GM12874 (cell line): Measurements from ENCODE around the gene USP11.

Source experiments
- CTCF ChIP-seq: IDR thresholded peaks from 2 replicates; pipeline ENCODE4 v1.5.1; 2011; ENCODE audit warnings: low read depth, mild to moderate bottlenecking, control low read depth, low read length, moderate library complexity; ENCODE audit not compliant: insufficient read depth

The USP11 gene

DNA sequence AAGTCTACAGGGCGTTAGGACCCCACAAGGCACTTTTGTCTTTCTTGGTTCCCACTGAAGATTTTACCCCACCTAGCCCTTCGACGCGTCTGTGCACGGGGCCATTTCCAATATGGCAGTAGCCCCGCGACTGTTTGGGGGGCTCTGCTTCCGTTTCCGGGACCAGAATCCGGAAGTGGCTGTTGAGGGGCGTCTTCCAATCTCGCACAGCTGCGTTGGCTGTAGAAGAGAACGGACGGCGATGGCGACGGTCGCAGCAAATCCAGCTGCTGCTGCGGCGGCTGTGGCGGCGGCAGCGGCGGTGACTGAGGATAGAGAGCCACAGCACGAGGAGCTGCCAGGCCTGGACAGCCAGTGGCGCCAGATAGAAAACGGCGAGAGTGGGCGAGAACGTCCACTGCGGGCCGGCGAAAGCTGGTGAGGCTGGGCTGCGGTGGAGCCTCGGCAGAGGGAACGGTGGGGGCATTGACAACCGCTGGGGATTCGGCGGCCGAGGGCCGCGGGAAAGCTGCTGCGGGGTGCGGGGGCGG, at the start of gene USP11:
USP11 (plus strand) TSS at position 207 of the 530 bp plus-strand sequence; CDS start at position 242, 35 bp downstream.
- TF ChIP-seq CTCF: no peak

DNA sequence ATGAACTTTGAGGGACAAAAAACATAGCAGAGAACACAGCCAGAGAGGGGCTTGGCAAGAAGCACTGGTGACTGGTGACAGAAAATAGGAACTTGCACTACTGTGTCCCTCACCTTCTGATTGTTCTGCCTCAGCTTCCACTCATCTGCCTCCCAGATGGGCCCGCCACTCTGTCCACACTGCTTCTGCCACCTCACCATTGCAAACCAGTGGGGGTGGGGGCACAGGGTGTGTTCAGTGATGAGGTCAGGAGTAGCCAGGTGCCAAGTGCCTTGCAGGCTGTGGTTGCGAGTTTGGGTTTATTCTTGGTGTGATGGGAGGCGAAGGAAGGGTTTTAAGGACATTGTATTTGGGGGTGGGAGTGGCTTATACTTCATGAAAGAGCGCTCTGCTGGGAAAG, 48.3 kb upstream of the USP11 start:
- no peak for TF ChIP-seq CTCF

GRCh38 chrX:47185241-47185640, 47.6 kb upstream of the USP11 start:
- no peak for TF ChIP-seq CTCF

- TF ChIP-seq CTCF: no peak
These were observed 46.6 kb upstream of the USP11 start for GRCh38 chrX:47186096-47186740.

DNA sequence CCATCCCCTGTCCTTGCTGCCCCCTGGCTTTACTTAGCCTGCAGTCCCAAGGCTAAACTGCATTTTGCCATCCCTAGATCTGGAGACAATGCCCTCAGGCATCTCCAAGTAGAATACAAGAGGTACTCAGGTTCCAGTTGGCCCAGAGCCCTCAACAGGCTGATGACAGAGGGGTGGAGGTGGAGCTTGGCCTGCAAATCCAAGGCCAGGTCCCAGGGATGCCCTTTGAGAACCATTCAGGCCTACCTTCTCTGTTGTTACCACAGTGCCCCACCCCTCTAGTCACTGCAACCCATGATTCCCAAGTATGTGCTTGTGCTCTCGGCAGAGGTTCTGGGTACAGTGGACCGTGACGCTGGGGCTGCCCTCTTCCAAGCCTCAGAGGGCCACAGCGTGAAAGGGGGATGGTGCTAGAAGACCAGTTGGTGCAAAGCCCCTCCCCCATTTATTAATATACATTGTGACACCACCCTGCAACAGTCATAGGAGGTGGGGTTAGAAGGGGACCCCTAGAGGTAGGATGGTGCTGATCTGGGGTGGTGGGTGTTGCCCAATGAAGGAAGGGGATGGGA, 45.6 kb upstream of the USP11 start:
- TF ChIP-seq CTCF: no peak

GRCh38 chrX:47189906-47190305, 42.9 kb upstream of the USP11 start:
- TF ChIP-seq CTCF: no peak

DNA sequence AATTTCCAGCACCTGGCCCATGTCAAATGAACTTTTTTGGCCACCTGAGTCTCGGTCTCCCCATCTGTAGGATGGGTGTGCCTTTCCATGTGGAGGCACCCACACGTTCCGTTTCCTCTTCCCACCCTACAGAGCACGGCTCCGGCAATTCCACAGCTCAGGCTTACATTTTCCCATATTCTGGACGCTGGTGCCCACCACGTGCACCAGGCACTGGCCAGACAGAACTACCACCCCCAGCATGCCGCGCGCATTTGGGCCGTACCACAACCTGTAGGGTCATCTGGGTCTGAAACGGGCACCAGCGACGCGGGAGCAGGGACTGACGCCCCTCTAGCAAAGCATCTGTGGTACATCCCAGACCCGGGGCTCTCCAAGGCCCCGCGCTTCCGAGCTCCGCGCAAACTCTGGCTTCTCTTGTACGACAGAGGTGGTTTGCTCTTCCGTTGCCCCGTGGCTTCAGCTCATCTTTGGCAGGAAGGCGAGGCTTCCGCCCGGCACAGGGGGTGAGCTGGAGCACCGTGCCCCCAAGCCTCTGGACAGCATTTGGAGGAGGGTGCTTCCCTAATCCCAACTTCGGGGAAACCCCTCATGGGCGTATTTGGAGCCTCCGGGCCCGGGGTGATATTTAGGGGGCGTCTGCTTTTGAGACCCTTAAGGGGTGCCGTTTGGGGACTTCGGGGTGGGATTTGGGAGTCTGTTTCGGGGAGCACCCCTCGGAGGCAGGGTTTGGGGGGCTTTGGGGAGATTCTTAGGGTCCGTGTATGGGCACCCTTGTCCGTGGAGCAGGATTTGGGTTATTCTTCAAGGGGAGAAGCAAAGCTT, 42.2 kb upstream of the USP11 start:
- no peak for TF ChIP-seq CTCF
